Neural cell (in vitro differentiated cells): ENCODE results near the gene PNPLA5. TPM values are rescaled to one million over a fixed set of nuclear protein-coding genes. Genes with fewer than 3 reads are reported as not detected.

Source experiments
- H2AFZ ChIP-seq: fragments of 200-600, 300-800 bp; sonication (generic), shearing (Covaris generic); 2 replicates; pipeline ENCODE4 v1.6.0; 2014; ENCODE audit warnings: low read depth, mild to moderate bottlenecking, antibody characterized with exemption, low read length, moderate library complexity
- H3F3A ChIP-seq: fragments of 200-600 bp; shearing (Covaris generic); 2 replicates; pipeline ENCODE4 v1.6.1; 2016; ENCODE audit warnings: mild to moderate bottlenecking, moderate library complexity, mixed read lengths, antibody characterized with exemption, low read length; ENCODE audit not compliant: insufficient read depth, poor library complexity, severe bottlenecking
- H3K27ac ChIP-seq: fragments of 200-600, 300-800 bp; sonication (generic), shearing (Covaris generic); 2 replicates; pipeline ENCODE4 v1.5.1; 2014; ENCODE audit warnings: mild to moderate bottlenecking, low read length, moderate library complexity
- H3K27me3 ChIP-seq: fragments of 300-800, 200-600 bp; sonication (generic), shearing (Covaris generic); 2 replicates; pipeline ENCODE4 v1.6.0; 2014; ENCODE audit warnings: mild to moderate bottlenecking, low read depth, low read length, moderate library complexity; ENCODE audit not compliant: insufficient read depth
- H3K36me3 ChIP-seq: fragments of 300-800, 200-600 bp; sonication (generic), shearing (Covaris generic); 2 replicates; pipeline ENCODE4 v1.5.1; 2014; ENCODE audit warnings: mild to moderate bottlenecking, antibody characterized with exemption, low read length, moderate library complexity; ENCODE audit not compliant: insufficient read depth
- H3K4me2 ChIP-seq: fragments of 300-800, 200-600 bp; sonication (generic), shearing (Covaris generic); 2 replicates; pipeline ENCODE4 v1.6.0; 2014; ENCODE audit warnings: mild to moderate bottlenecking, low read length
- H3K4me3 ChIP-seq: fragments of 300-800, 200-600 bp; sonication (generic), shearing (Covaris generic); 2 replicates; pipeline ENCODE4 v1.5.1; 2014; ENCODE audit warnings: mild to moderate bottlenecking, low read length, moderate library complexity
- H3K79me2 ChIP-seq: fragments of 200-600 bp; shearing (Covaris generic); replicated peaks from 2 replicates; pipeline ENCODE4 v1.6.0; 2014; ENCODE audit warnings: mild to moderate bottlenecking, low read length, moderate library complexity; ENCODE audit not compliant: insufficient read depth
- H3K9ac ChIP-seq: fragments of 300-800, 200-600 bp; sonication (generic), shearing (Covaris generic); 2 replicates; pipeline ENCODE4 v1.6.1; 2016; ENCODE audit warnings: mild to moderate bottlenecking, low read length, mixed read lengths
- H3K9me2 ChIP-seq: fragments of 200-600 bp; shearing (Covaris generic); 2 replicates; pipeline ENCODE4 v1.6.1; 2016; ENCODE audit warnings: mild to moderate bottlenecking, low read length, mixed read lengths; ENCODE audit not compliant: insufficient read depth
- H3K9me3 ChIP-seq: fragments of 200-600, 300-800 bp; sonication (generic), shearing (Covaris generic); 2 replicates; pipeline ENCODE4 v1.6.1; 2016; ENCODE audit warnings: mild to moderate bottlenecking, mixed run types, low read length, moderate library complexity, mixed read lengths
- H4K20me1 ChIP-seq: fragments of 200-600 bp; shearing (Covaris generic); 2 replicates; pipeline ENCODE4 v1.6.1; 2016; ENCODE audit warnings: mild to moderate bottlenecking, mixed run types; ENCODE audit not compliant: insufficient read depth
- EP300 ChIP-seq: fragments of 450-650 bp; conservative IDR thresholded peaks from 2 replicates; pipeline ENCODE4 v1.6.1; 2014; ENCODE audit warnings: antibody characterized with exemption, mild to moderate bottlenecking, moderate library complexity; ENCODE audit not compliant: poor library complexity, severe bottlenecking
- EZH2 ChIP-seq: fragments of 200-600, 300-800 bp; shearing (Covaris generic), sonication (generic); IDR thresholded peaks from 2 replicates; pipeline ENCODE4 v1.6.1; 2014; ENCODE audit warnings: antibody characterized with exemption, low read length, borderline replicate concordance, mild to moderate bottlenecking; ENCODE audit not compliant: insufficient read depth, poor library complexity, severe bottlenecking
- MXI1 ChIP-seq: fragments of 450-650 bp; conservative IDR thresholded peaks from 2 replicates; pipeline ENCODE4 v1.6.1; 2014; ENCODE audit warnings: antibody characterized with exemption, mild to moderate bottlenecking; ENCODE audit not compliant: poor library complexity, severe bottlenecking
- POLR2AphosphoS5 ChIP-seq: IDR thresholded peaks from 2 replicates; pipeline ENCODE4 v1.6.1; 2012
- RAD21 ChIP-seq: fragments of 450-650 bp; conservative IDR thresholded peaks from 2 replicates; pipeline ENCODE4 v1.6.1; 2014; ENCODE audit warnings: antibody characterized with exemption, mild to moderate bottlenecking, moderate library complexity
- SMC3 ChIP-seq: fragments of 450-650 bp; conservative IDR thresholded peaks from 2 replicates; pipeline ENCODE4 v1.6.1; 2014; ENCODE audit warnings: antibody characterized with exemption, mild to moderate bottlenecking, moderate library complexity; ENCODE audit not compliant: poor library complexity
- TAF1 ChIP-seq: IDR thresholded peaks from 2 replicates; pipeline ENCODE4 v1.6.1; 2012; ENCODE audit warnings: low read depth
- polyA plus RNA-seq: library from polyadenylated mRNA; depleted of rRNA; stranded (reverse); fragments of >200 nt; gene quantifications from 2 replicates; pipeline ENCODE4 v1.2.3, GENCODE V29; 2014
- TF ChIP-seq, protein P1 (sequence below): fragments of 450-650 bp; IDR thresholded peaks from 2 replicates; pipeline ENCODE4 v1.5.1; 2014; ENCODE audit warnings: antibody characterized with exemption, mild to moderate bottlenecking, moderate library complexity; ENCODE audit not compliant: poor library complexity, severe bottlenecking
- TF ChIP-seq, protein P2 (sequence below): IDR thresholded peaks from 2 replicates; pipeline ENCODE4 v1.6.1; 2012; ENCODE audit warnings: borderline replicate concordance

Gene PNPLA5
- polyA plus RNA-seq, 1 donor from 2014 or later, result not detected

DNA sequence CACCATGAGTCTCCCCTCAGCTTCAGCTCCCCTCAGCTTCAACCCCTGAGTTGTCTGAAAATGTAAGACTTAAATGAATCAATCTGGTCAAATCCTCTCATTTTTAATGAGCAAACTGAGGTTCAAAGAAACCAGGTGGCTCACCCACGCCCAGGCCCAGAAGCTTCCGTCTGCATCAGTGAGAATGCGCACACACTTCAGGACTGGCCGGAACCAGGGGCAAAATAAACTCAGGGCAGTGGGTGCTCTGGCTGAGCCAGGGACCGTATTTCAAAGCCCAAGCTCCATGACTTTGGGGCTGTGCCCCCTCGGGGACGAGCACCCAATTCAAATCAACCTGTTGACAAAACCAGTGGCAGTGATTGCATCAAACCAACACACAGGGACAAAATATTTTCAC, 32.6 kb downstream of the PNPLA5 start:
- peak overlapping the region; percentile 81 for H3K4me3 ChIP-seq
- H3K9me3 ChIP-seq, result no peaks in the 10 kb centered on the region
- peaks cover 2% of the 10 kb centered on the region for H3K27me3 ChIP-seq
- H3K79me2 ChIP-seq, result peaks cover 14% of the 10 kb centered on the region
- H3K9me2 ChIP-seq, result no peaks in the 10 kb centered on the region
- no peaks in the 10 kb centered on the region for H4K20me1 ChIP-seq
- no peaks in the 10 kb centered on the region for H3F3A ChIP-seq
- H3K4me2 ChIP-seq, result no peak overlapping the region
- H3K27ac ChIP-seq, result no peak overlapping the region
- TF ChIP-seq TAF1 (no peak), SMC3 (no peak), EP300 (no peak), EZH2 (no peak), MXI1 (no peak), RAD21 (no peak), POLR2AphosphoS5 (no peak)
- TF ChIP-seq, protein P1, sequence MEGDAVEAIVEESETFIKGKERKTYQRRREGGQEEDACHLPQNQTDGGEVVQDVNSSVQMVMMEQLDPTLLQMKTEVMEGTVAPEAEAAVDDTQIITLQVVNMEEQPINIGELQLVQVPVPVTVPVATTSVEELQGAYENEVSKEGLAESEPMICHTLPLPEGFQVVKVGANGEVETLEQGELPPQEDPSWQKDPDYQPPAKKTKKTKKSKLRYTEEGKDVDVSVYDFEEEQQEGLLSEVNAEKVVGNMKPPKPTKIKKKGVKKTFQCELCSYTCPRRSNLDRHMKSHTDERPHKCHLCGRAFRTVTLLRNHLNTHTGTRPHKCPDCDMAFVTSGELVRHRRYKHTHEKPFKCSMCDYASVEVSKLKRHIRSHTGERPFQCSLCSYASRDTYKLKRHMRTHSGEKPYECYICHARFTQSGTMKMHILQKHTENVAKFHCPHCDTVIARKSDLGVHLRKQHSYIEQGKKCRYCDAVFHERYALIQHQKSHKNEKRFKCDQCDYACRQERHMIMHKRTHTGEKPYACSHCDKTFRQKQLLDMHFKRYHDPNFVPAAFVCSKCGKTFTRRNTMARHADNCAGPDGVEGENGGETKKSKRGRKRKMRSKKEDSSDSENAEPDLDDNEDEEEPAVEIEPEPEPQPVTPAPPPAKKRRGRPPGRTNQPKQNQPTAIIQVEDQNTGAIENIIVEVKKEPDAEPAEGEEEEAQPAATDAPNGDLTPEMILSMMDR, result no peak
- TF ChIP-seq, protein P2, sequence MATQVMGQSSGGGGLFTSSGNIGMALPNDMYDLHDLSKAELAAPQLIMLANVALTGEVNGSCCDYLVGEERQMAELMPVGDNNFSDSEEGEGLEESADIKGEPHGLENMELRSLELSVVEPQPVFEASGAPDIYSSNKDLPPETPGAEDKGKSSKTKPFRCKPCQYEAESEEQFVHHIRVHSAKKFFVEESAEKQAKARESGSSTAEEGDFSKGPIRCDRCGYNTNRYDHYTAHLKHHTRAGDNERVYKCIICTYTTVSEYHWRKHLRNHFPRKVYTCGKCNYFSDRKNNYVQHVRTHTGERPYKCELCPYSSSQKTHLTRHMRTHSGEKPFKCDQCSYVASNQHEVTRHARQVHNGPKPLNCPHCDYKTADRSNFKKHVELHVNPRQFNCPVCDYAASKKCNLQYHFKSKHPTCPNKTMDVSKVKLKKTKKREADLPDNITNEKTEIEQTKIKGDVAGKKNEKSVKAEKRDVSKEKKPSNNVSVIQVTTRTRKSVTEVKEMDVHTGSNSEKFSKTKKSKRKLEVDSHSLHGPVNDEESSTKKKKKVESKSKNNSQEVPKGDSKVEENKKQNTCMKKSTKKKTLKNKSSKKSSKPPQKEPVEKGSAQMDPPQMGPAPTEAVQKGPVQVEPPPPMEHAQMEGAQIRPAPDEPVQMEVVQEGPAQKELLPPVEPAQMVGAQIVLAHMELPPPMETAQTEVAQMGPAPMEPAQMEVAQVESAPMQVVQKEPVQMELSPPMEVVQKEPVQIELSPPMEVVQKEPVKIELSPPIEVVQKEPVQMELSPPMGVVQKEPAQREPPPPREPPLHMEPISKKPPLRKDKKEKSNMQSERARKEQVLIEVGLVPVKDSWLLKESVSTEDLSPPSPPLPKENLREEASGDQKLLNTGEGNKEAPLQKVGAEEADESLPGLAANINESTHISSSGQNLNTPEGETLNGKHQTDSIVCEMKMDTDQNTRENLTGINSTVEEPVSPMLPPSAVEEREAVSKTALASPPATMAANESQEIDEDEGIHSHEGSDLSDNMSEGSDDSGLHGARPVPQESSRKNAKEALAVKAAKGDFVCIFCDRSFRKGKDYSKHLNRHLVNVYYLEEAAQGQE, result no peak
- no peak overlapping the region for H2AFZ ChIP-seq
- no peaks in the 10 kb centered on the region for H3K36me3 ChIP-seq
- H3K9ac ChIP-seq, result no peak overlapping the region

DNA sequence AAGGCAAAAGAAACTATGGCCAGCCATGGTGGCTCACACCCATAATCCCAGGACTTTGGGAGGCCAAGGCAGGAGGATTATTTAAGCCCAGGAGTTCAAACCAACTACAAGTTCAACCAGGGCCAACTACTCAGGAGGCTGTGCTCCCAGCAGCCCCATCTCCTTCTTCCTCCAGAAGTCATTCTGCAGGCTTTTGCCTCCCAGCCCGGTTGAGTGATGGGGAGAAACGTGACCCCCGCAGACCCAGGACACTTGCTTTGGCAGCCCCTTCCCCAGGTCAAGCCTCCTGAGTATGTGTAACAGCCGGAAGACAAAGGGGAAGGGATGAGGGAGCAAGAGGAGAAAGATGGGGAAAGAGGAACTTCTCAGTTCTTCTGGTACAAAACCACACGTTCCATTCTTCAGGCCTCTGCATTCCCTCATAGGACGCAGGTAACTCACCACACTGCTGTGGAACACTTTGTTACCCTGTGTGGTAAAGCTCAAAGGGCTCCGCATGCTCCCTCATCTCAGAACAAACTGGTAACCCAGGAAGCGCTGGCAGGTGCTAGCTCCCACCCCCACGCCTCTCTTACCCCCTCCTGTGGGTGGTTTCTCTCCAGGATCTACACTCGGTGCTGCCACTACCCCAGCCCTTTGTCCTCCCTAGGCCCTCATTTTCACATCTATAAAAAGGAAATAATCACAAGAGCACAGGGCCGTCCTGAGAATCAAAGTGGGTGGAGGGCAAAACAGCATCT, 33.5 kb downstream of the PNPLA5 start:
- no peaks in the 10 kb centered on the region for H4K20me1 ChIP-seq
- H3K4me2 ChIP-seq, result no peak overlapping the region
- no peak overlapping the region for H3K9ac ChIP-seq
- no peak overlapping the region for H2AFZ ChIP-seq
- H3K79me2 ChIP-seq, result peaks cover 14% of the 10 kb centered on the region
- H3K9me2 ChIP-seq, result no peaks in the 10 kb centered on the region
- H3K27ac ChIP-seq, result no peak overlapping the region
- no peak overlapping the region for H3K4me3 ChIP-seq
- H3K27me3 ChIP-seq, result no peaks in the 10 kb centered on the region
- H3F3A ChIP-seq, result no peaks in the 10 kb centered on the region
- H3K9me3 ChIP-seq, result no peaks in the 10 kb centered on the region
- no peaks in the 10 kb centered on the region for H3K36me3 ChIP-seq
- TF ChIP-seq POLR2AphosphoS5 (no peak), TAF1 (no peak), EZH2 (no peak), EP300 (no peak), RAD21 (no peak)
- TF ChIP-seq, protein P1, result no peak
